Activated CD8-positive, alpha-beta memory T cell treated with anti-CD3 and anti-CD28 coated beads for 4 hours (primary cell): ENCODE measurements around the gene SLC8A1.

Experiments used
- DNase-seq, 2 donors: peaks; one replicate each; pipeline ENCODE4 v3.0.0-alpha.2; 2020; ENCODE audit warnings: low read depth in 2 of 2

The SLC8A1 gene

DNA sequence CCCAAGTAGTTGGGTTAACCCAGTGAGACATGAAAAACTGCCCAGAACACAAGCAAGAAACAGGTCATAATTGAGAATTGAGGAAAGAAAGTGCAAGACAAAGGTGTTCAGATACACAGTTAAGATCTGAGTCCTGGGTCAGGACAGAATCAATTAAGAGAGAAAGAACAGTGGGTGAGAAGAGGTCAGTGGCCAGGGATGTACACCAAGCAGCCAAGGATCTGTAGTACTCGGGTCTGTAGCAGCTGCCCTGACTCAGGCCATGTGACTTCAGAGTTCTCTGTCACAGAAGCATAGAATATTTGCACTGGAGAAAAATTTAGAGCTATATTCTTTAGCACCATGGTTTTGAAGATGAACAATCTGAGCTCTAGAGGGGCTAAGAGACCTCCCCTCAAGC is 141.6 kb downstream of the SLC8A1 start:
- no peak for DNase-seq

DNA sequence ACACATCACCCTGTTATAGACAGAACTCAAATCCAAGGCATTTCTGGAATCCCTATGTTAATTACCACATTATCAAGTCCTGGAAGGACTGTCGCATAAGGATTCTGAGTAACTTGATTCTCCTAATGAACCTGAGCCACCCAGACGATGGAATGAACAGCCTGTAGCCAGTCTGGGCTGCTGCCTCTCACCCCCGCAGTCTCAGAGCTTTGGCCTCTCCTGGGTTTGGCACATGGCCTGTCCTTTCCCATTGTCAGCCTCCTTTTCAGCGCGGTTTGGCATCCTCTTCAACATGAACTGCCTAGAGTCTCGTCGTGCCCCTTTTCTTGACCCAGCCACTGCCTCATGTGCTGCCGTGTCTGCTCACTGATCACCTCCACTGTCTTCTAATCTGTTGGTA is 147.6 kb downstream of the SLC8A1 start:
- DNase-seq, result no peak

DNA sequence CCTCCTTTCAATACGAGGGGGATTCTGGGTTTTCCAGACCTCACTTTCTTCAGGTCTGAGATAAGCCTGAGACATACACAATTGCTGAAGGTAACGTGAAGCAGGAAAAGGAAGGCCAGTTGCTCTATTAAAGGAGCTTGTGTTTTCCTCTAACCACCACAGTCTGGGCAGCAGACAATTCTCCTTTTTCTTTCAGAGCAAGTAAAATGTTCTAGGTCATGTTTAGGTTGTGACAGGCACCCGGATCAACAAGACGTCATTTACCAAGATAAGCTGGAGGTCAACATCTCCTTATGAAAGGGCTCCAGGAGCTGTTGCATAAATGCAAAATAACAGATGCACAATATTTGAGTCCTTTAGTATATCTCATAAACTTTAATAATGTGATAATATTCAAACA is 148.1 kb downstream of the SLC8A1 start:
- no peak for DNase-seq

DNA sequence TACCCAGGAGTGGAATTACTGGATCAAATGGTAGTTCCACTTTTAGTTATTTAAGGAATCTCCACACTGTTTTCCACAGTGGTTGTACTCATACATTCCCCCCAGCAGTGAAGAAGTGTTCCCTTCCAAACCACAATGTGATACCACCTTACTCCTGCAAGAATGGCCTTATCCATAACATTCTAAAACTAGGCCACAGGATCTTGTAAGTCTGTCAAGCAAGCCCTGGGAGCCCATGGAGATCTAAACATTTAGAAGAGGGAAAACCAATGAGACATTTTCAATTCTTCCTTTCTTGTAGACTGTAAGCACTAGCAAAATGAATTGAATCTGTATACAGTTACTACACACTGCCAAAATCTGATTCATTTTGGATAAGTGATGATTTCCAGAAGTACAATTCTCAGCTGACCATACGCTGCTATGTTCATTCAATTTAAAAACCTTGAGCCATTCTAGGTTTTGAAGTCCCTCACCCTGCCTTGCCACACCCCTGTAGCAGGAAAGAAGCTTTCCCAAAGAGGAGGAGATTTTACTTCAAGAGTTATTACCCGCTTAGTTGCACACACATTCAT is 149.1 kb downstream of the SLC8A1 start:
- DNase-seq, result no peak

- DNase-seq, result no peak
These were observed 151.5 kb downstream of the SLC8A1 start for GRCh38 chr2:40300391-40300790.

DNA sequence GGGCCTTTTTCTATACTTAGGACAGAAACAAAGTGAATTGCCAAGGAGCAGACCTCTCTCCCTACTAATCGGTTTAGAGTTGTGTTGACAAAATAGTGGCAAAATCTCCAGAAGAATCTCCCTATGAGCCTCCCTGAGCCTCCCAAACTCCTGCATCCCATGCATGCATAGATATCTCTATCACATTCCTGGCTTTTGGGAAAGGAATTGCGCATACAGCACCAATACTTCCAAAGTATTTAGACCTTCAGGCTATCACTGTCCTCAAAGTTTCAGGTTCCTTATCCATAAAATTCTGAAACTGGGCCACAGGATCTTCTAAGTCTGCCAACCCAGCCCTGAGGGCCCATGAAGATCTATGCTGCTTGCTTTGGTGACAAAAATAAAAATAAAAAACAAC is 152.1 kb downstream of the SLC8A1 start:
- no peak for DNase-seq

GRCh38 chr2:40299173-40299572 is 152.7 kb downstream of the SLC8A1 start:
- DNase-seq, result no peak

DNA sequence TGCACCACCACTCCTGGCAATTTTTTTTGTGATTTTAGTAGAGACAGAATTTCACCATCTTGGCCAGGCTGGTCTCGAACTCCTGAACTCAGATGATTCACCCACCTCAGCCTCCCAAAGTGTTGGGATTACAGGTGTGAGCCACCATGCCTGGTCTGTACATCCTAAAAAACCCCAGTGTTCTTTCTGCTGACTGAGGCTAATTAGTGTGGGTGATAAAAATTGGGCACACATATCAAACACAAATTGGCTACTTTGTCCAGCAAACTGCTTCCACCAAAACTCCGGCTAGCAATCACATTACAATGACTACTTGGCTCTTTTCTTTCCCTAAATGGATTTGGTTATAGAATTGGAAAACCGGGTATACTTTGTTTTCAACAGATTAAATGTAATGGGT is 153.9 kb downstream of the SLC8A1 start:
- DNase-seq, result no peak

DNA sequence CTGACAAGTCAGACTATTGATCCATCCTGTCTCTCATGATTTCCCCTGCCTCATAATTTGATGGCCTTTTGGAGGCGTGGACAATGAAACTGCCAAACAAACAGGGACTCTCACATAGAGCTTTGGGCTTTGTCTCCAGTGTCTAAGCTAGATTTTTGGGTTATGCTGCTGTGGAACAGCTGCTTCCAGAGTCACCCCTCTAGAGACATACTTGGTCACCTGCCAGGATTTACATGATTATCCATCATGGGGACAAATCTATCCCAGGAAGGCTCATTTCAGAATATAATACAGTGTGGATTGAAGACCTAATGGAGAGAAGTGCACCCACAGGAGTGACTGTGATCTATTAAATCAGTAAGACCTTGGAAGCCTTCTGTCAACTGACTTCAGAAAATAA is 159.6 kb downstream of the SLC8A1 start:
- no peak for DNase-seq

DNA sequence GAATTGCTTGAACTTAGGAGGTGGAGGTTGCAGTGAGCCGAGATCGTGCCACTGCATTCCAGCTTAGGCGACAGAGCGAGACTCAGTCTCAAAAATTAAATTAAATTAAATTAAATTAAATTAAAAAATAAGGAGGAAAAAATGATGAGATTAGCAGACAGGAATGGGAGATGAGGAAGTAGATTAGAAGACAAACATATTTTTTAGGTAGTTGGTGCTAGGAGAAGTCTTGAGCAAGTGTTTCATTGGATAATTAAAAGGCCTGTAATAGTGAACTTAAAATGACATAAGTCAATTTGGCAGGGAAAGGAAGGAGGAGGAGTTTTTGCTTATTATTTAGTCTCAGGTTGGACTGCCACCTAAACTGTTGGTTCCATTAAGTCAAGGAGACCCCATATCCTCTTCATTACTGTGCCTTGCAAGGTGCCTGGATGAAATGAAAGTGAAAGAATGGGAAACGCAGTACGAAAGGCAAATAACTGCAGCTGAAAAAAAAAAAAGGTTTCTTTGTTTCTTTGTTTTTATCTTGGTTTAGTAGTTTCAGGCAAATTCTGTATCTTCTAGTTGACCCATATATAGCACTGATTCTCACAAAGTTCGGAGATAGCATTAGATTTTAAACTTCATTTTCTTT is 162.0 kb downstream of the SLC8A1 start:
- no peak for DNase-seq

- DNase-seq, result no peak
These were observed 164.1 kb downstream of the SLC8A1 start for GRCh38 chr2:40287773-40288172.

DNA sequence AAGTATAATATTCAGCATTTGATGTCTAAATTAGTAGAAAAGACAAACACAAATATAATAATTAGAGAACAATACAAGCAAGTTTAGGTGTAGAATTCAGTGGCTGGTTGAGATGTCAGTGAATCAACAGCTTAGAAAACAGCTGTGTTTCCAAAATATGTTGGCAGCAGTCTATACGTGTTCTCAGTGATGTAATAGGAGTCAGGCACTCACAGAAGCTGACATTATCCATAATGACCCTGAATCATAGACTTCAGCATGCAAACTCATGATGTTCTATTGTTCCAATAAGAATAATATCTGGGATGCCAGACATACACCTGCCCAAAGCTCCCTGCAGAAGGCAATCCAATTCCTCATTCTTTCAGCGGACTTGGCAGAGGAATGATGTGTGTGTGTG is 164.7 kb downstream of the SLC8A1 start:
- no peak for DNase-seq

GRCh38 chr2:40286721-40287120 is 165.2 kb downstream of the SLC8A1 start:
- no peak for DNase-seq

GRCh38 chr2:40285391-40285790 is 166.5 kb downstream of the SLC8A1 start:
- no peak for DNase-seq

DNA sequence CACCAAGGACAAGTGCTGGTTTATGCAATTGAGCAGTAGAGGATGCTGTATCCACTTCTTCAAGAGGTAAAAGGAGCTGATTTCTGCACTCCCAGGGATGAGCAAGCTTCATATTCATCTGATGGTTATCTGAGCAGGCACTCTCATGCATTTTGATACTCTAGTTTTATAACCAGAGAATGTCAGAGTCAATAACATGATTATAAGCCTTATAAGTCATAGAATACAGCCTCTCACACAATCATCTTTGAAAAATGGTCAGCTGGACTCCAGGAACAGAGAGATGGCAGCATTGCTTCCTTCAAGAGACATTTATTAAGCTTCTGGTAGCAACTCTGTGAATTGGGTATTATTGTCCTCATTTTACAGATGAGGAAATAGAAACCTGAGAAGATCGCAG is 167.1 kb downstream of the SLC8A1 start:
- DNase-seq, result no peak

DNA sequence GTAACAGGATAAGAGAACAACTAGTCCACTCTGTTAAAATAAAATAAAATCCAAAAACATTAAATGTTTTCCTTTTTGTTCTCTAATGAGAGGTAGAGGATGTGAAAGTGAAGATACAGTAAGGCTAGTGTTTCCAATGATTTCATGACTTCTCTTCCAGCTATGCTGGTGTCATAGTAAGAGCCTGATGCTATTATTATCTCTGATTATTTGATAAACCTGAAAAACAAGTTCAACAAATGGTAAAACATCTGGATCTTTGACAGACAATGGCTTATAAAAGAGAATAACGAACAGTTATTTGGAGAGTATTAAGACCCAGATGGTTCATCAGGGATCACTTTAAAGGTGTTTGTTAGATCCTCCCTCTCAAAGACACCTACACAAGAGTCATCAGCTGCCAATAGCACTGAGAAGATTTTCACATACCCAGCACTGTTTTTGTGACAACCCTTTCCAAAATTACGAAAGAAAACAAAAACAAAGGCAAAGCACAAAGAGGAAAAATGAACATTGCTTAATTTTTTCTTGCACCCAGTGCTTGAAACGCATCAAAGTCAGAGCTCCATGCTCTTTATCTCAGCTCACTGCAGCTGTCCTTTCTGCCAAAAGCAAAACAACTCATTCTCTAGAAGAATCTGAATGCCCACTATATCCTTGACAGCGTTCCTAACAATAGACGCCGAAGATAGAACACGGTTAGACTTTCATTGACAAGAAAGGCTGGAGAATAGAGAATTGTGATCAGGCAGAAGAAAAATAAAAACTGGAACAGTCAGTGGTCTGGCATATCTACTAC is 168.6 kb downstream of the SLC8A1 start:
- DNase-seq, result no peak

DNA sequence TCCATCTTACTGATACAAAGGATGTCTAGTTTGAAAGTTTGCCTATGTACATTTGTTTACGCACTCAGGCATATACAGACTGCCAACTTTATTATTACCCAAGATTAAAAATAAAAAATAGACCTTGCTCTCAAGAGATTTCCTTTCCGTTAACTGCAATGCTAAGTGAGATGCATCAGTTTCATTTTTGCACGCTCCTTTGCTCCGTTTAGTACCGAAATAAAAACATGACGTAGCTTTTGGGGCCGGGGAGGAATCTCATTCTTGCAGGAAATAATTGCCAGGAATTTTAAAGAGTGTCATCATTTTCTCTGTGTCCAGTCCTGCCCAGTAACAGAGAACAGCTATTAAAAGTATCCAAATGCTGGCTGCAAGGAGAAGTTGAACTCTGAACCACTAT is 169.5 kb downstream of the SLC8A1 start:
- DNase-seq, result no peak

DNA sequence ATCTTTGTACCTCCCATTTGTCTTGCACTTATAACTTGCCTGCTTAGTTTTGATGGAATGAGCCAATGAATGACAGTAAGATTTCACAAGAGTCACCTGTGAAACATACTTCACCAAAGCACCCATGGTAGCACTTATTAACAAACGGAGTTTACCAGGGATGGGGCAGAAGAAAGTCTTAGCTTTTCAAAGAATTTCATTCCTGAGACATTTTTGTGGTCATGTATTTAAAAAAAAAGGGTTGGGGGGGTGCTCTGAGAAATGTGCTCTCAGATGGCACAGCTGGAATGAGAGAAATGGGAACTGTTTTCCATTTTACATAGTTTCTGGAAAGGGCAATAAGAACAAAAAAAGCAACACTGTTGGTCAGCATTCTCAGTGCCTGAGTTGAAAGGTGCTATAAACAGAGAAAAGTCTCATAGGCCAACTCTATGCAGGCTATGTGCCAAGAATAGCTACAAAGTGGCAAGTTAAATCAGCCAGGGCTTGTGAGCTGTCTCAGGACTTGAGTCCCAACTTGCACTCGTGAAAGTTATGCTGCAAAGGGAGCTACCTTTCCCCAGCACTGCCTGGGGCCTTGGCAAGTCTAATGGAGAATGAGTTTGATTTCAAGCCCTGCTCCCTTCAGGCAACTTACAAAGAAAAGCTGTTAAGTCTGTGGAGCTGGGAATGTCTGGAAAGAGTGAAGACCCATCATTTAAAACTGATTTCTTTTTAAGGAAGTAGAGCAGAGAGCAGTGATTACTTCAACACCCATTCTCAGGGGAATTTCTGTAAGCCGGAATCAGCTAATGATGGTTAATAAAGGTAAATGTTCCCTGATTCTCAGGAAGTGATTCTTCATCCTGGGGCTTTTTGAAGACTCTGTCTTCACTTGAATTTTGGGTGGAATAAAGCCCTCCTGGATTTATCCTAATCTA is 170.6 kb downstream of the SLC8A1 start:
- DNase-seq, result no peak

GRCh38 chr2:40279482-40279881 is 172.4 kb downstream of the SLC8A1 start:
- no peak for DNase-seq

GRCh38 chr2:40279001-40279400 is 172.9 kb downstream of the SLC8A1 start:
- no peak for DNase-seq

GRCh38 chr2:40276076-40276475 is 175.8 kb downstream of the SLC8A1 start:
- DNase-seq, result no peak

DNA sequence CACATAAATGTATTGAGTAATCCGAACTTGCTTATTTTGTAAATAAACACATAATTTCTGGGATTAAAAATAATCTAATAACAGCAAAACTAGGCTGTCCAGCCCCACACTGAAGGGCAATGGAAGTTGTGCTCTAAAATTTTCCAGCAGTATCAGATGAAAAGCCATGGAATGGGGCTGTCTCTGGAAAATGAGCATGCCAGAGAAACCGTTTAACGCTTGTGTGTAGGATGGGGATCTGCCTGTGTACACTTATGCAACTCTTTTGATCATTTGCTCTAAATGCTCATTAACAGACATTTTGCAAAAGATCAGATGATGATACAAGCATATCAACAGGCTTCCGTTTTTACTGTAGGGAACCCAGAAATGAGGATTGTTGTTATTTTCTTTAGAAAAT is 177.6 kb downstream of the SLC8A1 start:
- no peak for DNase-seq
